Neural cell (in vitro differentiated cells): Measurements from ENCODE around the gene ATP4B.

Source experiments
- CTCF ChIP-seq: fragments of 450-650 bp; IDR thresholded peaks from 2 replicates; pipeline ENCODE4 v1.5.1; 2014; ENCODE audit warnings: antibody characterized with exemption, mild to moderate bottlenecking, moderate library complexity; ENCODE audit not compliant: poor library complexity, severe bottlenecking
- EP300 ChIP-seq: fragments of 450-650 bp; conservative IDR thresholded peaks from 2 replicates; pipeline ENCODE4 v1.6.1; 2014; ENCODE audit warnings: antibody characterized with exemption, mild to moderate bottlenecking, moderate library complexity; ENCODE audit not compliant: poor library complexity, severe bottlenecking
- EZH2 ChIP-seq: fragments of 200-600, 300-800 bp; shearing (Covaris generic), sonication (generic); IDR thresholded peaks from 2 replicates; pipeline ENCODE4 v1.6.1; 2014; ENCODE audit warnings: antibody characterized with exemption, low read length, borderline replicate concordance, mild to moderate bottlenecking; ENCODE audit not compliant: insufficient read depth, poor library complexity, severe bottlenecking
- MXI1 ChIP-seq: fragments of 450-650 bp; conservative IDR thresholded peaks from 2 replicates; pipeline ENCODE4 v1.6.1; 2014; ENCODE audit warnings: antibody characterized with exemption, mild to moderate bottlenecking; ENCODE audit not compliant: poor library complexity, severe bottlenecking
- POLR2AphosphoS5 ChIP-seq: IDR thresholded peaks from 2 replicates; pipeline ENCODE4 v1.6.1; 2012
- RAD21 ChIP-seq: fragments of 450-650 bp; conservative IDR thresholded peaks from 2 replicates; pipeline ENCODE4 v1.6.1; 2014; ENCODE audit warnings: antibody characterized with exemption, mild to moderate bottlenecking, moderate library complexity
- REST ChIP-seq: IDR thresholded peaks from 2 replicates; pipeline ENCODE4 v1.6.1; 2012; ENCODE audit warnings: borderline replicate concordance
- SMC3 ChIP-seq: fragments of 450-650 bp; conservative IDR thresholded peaks from 2 replicates; pipeline ENCODE4 v1.6.1; 2014; ENCODE audit warnings: antibody characterized with exemption, mild to moderate bottlenecking, moderate library complexity; ENCODE audit not compliant: poor library complexity
- TAF1 ChIP-seq: IDR thresholded peaks from 2 replicates; pipeline ENCODE4 v1.6.1; 2012; ENCODE audit warnings: low read depth

GRCh38 chr13:113666951-113667701 lies 9.1 kb upstream of the ATP4B start, which contains the start of gene GRK1:
- TF ChIP-seq CTCF: no peak
- no peak for TF ChIP-seq EP300
- no peak for TF ChIP-seq REST
- TF ChIP-seq POLR2AphosphoS5: no peak
- TF ChIP-seq TAF1: no peak
- TF ChIP-seq MXI1: no peak
- no peak for TF ChIP-seq EZH2
- no peak for TF ChIP-seq RAD21
- TF ChIP-seq SMC3: no peak
